K562 (cell line): ENCODE data around the gene KIF14. TPM values are rescaled to one million over a fixed set of nuclear protein-coding genes. Genes with fewer than 3 reads are reported as not detected.

Experiments used
- ATAC-seq: fragments of 200-7000 bp; cut with Tn5 transposase; 3 replicates; pipeline ENCODE4 v1.9.1; 2020; ENCODE audit warnings: moderate library complexity
- BruUV-seq: library from RNA; stranded (reverse); fragments of 400-500 nt; replicated peaks from 2 replicates; lab custom pipeline; 2021; lab: Mats Ljungman, UMichigan
- CTCF ChIA-PET: fragments of 300-600 bp; formaldehyde crosslinking; extraction: SDS; loops from one replicate; lab custom pipeline; 2021; ENCODE audit warnings: low intra/inter-chr PET ratio; lab: Yijun Ruan, JAX
- POLR2A ChIA-PET: fragments of 300-600, 350-650 bp; sonication (Branson Sonifier 250); formaldehyde crosslinking; extraction: SDS; loops from one replicate; lab custom pipeline; 2021; ENCODE audit warnings: antibody characterized with exemption, inconsistent platforms; lab: Yijun Ruan, JAX
- DNase-seq, 4 experiments: peaks; one replicate each; pipeline versions ENCODE4 v3.0.0 to v3.0.0-alpha.2; 2011 to 2018; ENCODE audit warnings: low spot score in 3 of 4, mixed read lengths in 3 of 4; ENCODE audit errors: extremely low read depth in 1 of 4
- FAIRE-seq: peaks from 2 replicates; lab custom pipeline; 2011; peaks lifted over from hg19 to GRCh38; lab: Jason Lieb, UNC
- H2AFZ ChIP-seq: 2 replicates; pipeline ENCODE4 v1.6.0; 2011; ENCODE audit warnings: low read depth, low read length, control low read depth, inconsistent platforms
- H3K27ac ChIP-seq: fragments of 200-600 bp; 3 replicates; pipeline ENCODE4 v1.8.0; 2011; ENCODE audit warnings: low read depth, mild to moderate bottlenecking, control low read depth, inconsistent platforms, low read length, moderate library complexity, mixed read lengths; ENCODE audit errors: extremely low read depth
- H3K27me3 ChIP-seq, 2 experiments: fragments of 300-600 bp in 1 of 2; 2 replicates in 1 of 2; 3 replicates in 1 of 2; pipeline versions ENCODE4 v1.6.0 to v1.8.0; 2011; ENCODE audit warnings: inconsistent platforms in 2 of 2, low read length in 2 of 2, mild to moderate bottlenecking in 1 of 2, mixed read lengths in 1 of 2, moderate library complexity in 1 of 2; ENCODE audit not compliant: control insufficient read depth in 2 of 2, insufficient read depth in 2 of 2
- H3K36me3 ChIP-seq: fragments of 300-600 bp; 3 replicates; pipeline ENCODE4 v1.8.0; 2011; ENCODE audit warnings: mild to moderate bottlenecking, low read length, inconsistent platforms; ENCODE audit not compliant: control insufficient read depth, insufficient read depth
- H3K4me1 ChIP-seq, 2 experiments: fragments of 200-600 bp in 1 of 2; replicated peaks in 1 of 2; 2 replicates in 1 of 2; 3 replicates in 1 of 2; pipeline versions ENCODE4 v1.5.1 to v1.8.0; 2011; ENCODE audit warnings: inconsistent platforms in 2 of 2, low read length in 2 of 2, mild to moderate bottlenecking in 1 of 2, mixed read lengths in 1 of 2, moderate library complexity in 1 of 2; ENCODE audit not compliant: control insufficient read depth in 2 of 2, insufficient read depth in 2 of 2
- H3K4me2 ChIP-seq: 2 replicates; pipeline ENCODE4 v1.6.1; 2011; ENCODE audit warnings: low read length, control low read depth, inconsistent platforms, mixed read lengths; ENCODE audit not compliant: insufficient read depth
- H3K4me3 ChIP-seq: fragments of 200-600 bp; sonication (generic), shearing (Covaris generic); 2 replicates; pipeline ENCODE4 v1.5.1; 2016; ENCODE audit warnings: control low read depth, inconsistent platforms
- H3K79me2 ChIP-seq: fragments of 200-600 bp; 3 replicates; pipeline ENCODE4 v1.8.0; 2011; ENCODE audit warnings: low read length, inconsistent platforms; ENCODE audit not compliant: control insufficient read depth, insufficient read depth
- H3K9ac ChIP-seq, 2 experiments: 2 replicates each; pipeline versions ENCODE4 v1.6.0 to v1.6.1; 2011; ENCODE audit warnings: low read depth in 2 of 2, low read length in 2 of 2, control low read depth in 1 of 2, inconsistent platforms in 1 of 2, mild to moderate bottlenecking in 1 of 2, mixed read lengths in 1 of 2; ENCODE audit not compliant: insufficient read depth in 1 of 2
- H3K9me1 ChIP-seq: one replicate; pipeline ENCODE4 v1.6.0; 2011; ENCODE audit warnings: inconsistent platforms, mild to moderate bottlenecking, low read length, moderate library complexity; ENCODE audit not compliant: control insufficient read depth, insufficient read depth
- H3K9me3 ChIP-seq: replicated peaks from 2 replicates; pipeline ENCODE4 v1.5.1; 2011; ENCODE audit warnings: low read depth, low read length, inconsistent platforms; ENCODE audit not compliant: control insufficient read depth, insufficient read depth
- H4K20me1 ChIP-seq: replicated peaks from 2 replicates; pipeline ENCODE4 v1.6.1; 2011; ENCODE audit warnings: low read length, inconsistent platforms, mixed read lengths; ENCODE audit not compliant: control insufficient read depth, insufficient read depth
- EWSR1 ChIP-seq: fragments of 450-650 bp; IDR thresholded peaks from 2 replicates; pipeline ENCODE4 v1.6.1; 2018; ENCODE audit warnings: borderline replicate concordance, mild to moderate bottlenecking, low read depth, moderate library complexity; ENCODE audit not compliant: partially characterized antibody
- FOS ChIP-seq: IDR thresholded peaks from 3 replicates; pipeline ENCODE4 v1.6.1; 2011; ENCODE audit not compliant: insufficient read length; ENCODE audit errors: extremely low read depth
- HDGF ChIP-seq: fragments of 450-650 bp; IDR thresholded peaks from 2 replicates; pipeline ENCODE4 v1.6.1; 2016
- HNRNPK ChIP-seq: fragments of 200-400 bp; formaldehyde crosslinking; IDR thresholded peaks from one replicate; pipeline ENCODE4 v1.6.1; 2018; ENCODE audit warnings: mild to moderate bottlenecking, low read depth, low read length; ENCODE audit not compliant: poor library complexity, severe bottlenecking
- JUND ChIP-seq, 2 experiments: IDR thresholded peaks; 2 replicates in 1 of 2; 3 replicates in 1 of 2; pipeline ENCODE4 v1.6.1; 2011; ENCODE audit warnings: borderline replicate concordance in 2 of 2, low read depth in 2 of 2, low read length in 2 of 2, improper control_type of control experiment in 1 of 2, missing biosample characterization in 1 of 2, missing genetic modification characterization in 1 of 2, missing genetic modification reagents in 1 of 2
- KHSRP ChIP-seq: fragments of 450-650 bp; IDR thresholded peaks from 2 replicates; pipeline ENCODE4 v1.6.1; 2017
- NFATC3 ChIP-seq: fragments of 450-650 bp; IDR thresholded peaks from 2 replicates; pipeline ENCODE4 v1.6.1; 2017; ENCODE audit warnings: mild to moderate bottlenecking
- WGBS: fragments of 100-300 bp; shearing (Covaris generic); methylation state at CpG from one replicate; pipeline ENCODE4 v1.1.6; 2016; ENCODE audit warnings: low coverage, mixed read lengths; ENCODE audit not compliant: insufficient coverage; ENCODE audit errors: missing lambda C conversion rate; 5-methylcytosine and 5-hydroxymethylcytosine counted together
- in situ Hi-C: fragments of 300-500 bp; cut with MboI; formaldehyde crosslinking; loops from 4 replicates; pipeline ENCODE4 v1.15.0; 2018; ENCODE audit warnings: inconsistent platforms, mixed read lengths
- intact Hi-C: fragments of 100-400 bp; cut with micrococcal nuclease; formaldehyde crosslinking; loops from 2 replicates; pipeline ENCODE4 v1.14.2; 2022
- polyA plus RNA-seq, 8 experiments: library from polyadenylated mRNA; depleted of rRNA in 4 of 8; stranded (reverse) in 5 of 8; unstranded in 3 of 8; fragments of >200 nt; fragmentation: Nextera tagmentation in 2 of 8; fragmentation: Illumina TruSeq in 1 of 8; extraction: Ambion mirVana in 2 of 8; extraction: Trizol in 1 of 8; gene quantifications; 2 replicates each; pipeline versions ENCODE4 v1.2.1 to v1.2.3, GENCODE V29; 2011 to 2014; ENCODE audit warnings: inconsistent platforms in 1 of 8, missing spikeins in 1 of 8
- total RNA-seq, 7 experiments: library from RNA; depleted of rRNA in 6 of 7; stranded (reverse); fragments of >200 nt in 6 of 7; fragmentation: Illumina TruSeq in 2 of 7; extraction: Trizol in 2 of 7; gene quantifications; 2 replicates each; pipeline versions ENCODE4 v1.2.1 to v1.2.3, GENCODE V29; 2011 to 2021; ENCODE audit warnings: low replicate concordance in 1 of 7
- TF ChIP-seq, protein P1 (sequence below): fragments of 250-450 bp; sonication (Bioruptor Pico); IDR thresholded peaks from 2 replicates; pipeline ENCODE4 v1.5.0; 2020; ENCODE audit warnings: mild to moderate bottlenecking, borderline replicate concordance

The KIF14 gene
- total and polyA plus RNA-seq, 9 of the 15 experiments (the other 6 are each of a cell fraction or from before 2014, with no cell fraction given): 11.5 to 47.4 (median 29.0) TPM

DNA sequence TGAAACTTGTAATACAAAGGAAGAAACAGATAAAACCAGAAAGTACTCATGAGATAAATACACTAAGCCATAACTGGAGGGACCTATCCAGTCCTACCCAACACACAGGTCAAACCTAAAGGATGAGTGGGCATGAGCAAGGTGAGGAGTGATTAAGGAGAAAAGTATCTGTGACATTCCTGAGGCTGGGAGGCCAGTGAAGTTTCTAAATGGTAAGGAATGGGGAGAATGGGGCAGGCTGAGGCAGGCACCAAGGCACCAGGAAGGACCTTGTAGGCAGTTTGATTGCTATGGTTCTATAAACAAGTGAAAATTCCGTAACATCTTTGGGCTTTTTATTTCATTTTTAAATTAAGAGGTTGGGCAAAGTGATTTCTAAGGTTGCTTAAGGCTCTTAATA, 38.7 kb upstream of the KIF14 start:
- Histone ChIP-seq H3K27me3 (no peaks in the 10 kb centered on the region), H3K4me1 (peaks cover 0 to 3% of the 10 kb centered on the region in 2 experiments; a peak in 1 of 5 replicates), H2AFZ (no peak overlapping the region), H3K79me2 (no peaks in the 10 kb centered on the region), H3K27ac (no peak overlapping the region), H3K36me3 (peaks cover 57% of the 10 kb centered on the region), H3K9ac (no peak overlapping the region; a peak in 1 of 4 replicates), H4K20me1 (no peaks in the 10 kb centered on the region), H3K4me3 (no peak overlapping the region), H3K4me2 (no peak overlapping the region), H3K9me3 (no peaks in the 10 kb centered on the region), H3K9me1 (no peaks in the 10 kb centered on the region)
- ChIA-PET POLR2A (interaction anchor here (0.8 to 4.3 kb wide), 3 partner anchors 8 to 23 kb away, joined by 3 to 28 read pairs (median 4); partner anchors contain the start of gene DDX59), CTCF (no interaction called here)
- DNase-seq: no peak
- WGBS: 92% methylated on average over 1 of the region's 1 CpG
- FAIRE-seq: no peak
- no peak for TF ChIP-seq NFATC3
- TF ChIP-seq EWSR1: no peak
- TF ChIP-seq, protein P1, sequence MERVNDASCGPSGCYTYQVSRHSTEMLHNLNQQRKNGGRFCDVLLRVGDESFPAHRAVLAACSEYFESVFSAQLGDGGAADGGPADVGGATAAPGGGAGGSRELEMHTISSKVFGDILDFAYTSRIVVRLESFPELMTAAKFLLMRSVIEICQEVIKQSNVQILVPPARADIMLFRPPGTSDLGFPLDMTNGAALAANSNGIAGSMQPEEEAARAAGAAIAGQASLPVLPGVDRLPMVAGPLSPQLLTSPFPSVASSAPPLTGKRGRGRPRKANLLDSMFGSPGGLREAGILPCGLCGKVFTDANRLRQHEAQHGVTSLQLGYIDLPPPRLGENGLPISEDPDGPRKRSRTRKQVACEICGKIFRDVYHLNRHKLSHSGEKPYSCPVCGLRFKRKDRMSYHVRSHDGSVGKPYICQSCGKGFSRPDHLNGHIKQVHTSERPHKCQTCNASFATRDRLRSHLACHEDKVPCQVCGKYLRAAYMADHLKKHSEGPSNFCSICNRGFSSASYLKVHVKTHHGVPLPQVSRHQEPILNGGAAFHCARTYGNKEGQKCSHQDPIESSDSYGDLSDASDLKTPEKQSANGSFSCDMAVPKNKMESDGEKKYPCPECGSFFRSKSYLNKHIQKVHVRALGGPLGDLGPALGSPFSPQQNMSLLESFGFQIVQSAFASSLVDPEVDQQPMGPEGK (CRISPR knock-in tag): no peak
- TF ChIP-seq KHSRP: no peak
- TF ChIP-seq JUND (IDR thresholded peaks at IDR 0.05; ENCODE audit: borderline replicate concordance, low read depth, low read length): no peak
- TF ChIP-seq JUND (tag; IDR thresholded peaks at IDR 0.05; ENCODE audit: borderline replicate concordance, low read depth, low read length): no peak
- no peak for TF ChIP-seq HNRNPK
- no peak for TF ChIP-seq HDGF
- no peak for TF ChIP-seq FOS
- intact Hi-C loops: no loop called here
- BruUV-seq: no TSS peak
- in situ Hi-C loops: no loop called here
- ATAC-seq: no peak
